Measurements from ENCODE around the gene KIF21B.

KIF21B gene

DNA sequence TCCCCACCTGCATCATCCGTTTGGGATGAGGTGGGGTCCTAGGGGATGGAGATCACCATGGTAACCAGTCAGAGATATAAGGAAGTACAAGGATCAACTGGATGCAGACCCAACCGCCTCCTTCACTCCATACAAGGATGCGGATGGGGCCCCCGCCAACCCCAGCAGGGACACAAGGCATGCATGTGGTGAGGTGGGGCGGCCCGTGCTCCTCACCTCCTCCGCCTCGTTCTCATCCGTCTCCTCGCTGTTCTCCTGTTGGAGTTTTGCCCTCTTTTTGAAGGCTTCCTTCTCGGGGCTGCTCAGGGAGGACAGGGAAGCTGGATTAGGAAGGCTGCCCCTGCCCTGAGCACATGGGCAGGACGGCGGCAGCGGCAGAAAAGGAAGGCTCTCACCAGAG, 23.8 kb downstream of the KIF21B start:
- no peak overlapping the region for H3K4me3 Mint-ChIP-seq
- no peak for DNase-seq
- peaks cover 12% of the 10 kb centered on the region for H3K27me3 Mint-ChIP-seq (ENCODE audit: low read depth, poor library complexity)
- peaks cover 54% of the 10 kb centered on the region for H3K36me3 Mint-ChIP-seq (ENCODE audit: low read depth)
- no peaks in the 10 kb centered on the region for H3K9me3 Mint-ChIP-seq
- no peak overlapping the region for H3K27ac Mint-ChIP-seq
- peaks cover 15% of the 10 kb centered on the region for H3K4me1 Mint-ChIP-seq
- TF ChIP-seq, protein P1, sequence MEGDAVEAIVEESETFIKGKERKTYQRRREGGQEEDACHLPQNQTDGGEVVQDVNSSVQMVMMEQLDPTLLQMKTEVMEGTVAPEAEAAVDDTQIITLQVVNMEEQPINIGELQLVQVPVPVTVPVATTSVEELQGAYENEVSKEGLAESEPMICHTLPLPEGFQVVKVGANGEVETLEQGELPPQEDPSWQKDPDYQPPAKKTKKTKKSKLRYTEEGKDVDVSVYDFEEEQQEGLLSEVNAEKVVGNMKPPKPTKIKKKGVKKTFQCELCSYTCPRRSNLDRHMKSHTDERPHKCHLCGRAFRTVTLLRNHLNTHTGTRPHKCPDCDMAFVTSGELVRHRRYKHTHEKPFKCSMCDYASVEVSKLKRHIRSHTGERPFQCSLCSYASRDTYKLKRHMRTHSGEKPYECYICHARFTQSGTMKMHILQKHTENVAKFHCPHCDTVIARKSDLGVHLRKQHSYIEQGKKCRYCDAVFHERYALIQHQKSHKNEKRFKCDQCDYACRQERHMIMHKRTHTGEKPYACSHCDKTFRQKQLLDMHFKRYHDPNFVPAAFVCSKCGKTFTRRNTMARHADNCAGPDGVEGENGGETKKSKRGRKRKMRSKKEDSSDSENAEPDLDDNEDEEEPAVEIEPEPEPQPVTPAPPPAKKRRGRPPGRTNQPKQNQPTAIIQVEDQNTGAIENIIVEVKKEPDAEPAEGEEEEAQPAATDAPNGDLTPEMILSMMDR (IDR thresholded peaks at IDR 0.05) = no peak

DNA sequence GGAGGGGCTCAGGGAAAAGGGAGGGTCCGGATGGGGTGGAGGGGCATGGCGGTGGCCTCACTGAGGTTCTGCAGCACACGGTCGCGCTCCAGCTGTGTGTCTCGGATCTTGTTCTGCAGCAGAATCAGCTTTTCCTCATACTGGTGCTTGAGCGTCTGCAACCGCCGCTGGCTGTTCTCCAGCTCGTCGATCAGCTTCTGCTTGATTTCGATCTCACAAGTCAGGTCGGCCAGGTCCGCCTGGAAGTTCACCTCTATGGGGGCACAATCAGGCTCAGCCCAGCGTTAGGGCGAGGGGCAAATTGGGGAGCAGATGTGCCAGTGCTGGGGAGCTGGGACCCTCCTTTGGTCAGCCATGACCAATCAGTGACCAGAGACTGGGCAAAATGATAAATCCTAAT, 25.2 kb downstream of the KIF21B start:
- Mint-ChIP-seq H3K27ac (peak overlapping the region; percentile 17), H3K27me3 (ENCODE audit: low read depth, poor library complexity) (peaks cover 12% of the 10 kb centered on the region), H3K36me3 (ENCODE audit: low read depth) (peaks cover 54% of the 10 kb centered on the region), H3K4me1 (peaks cover 16% of the 10 kb centered on the region), H3K4me3 (no peak overlapping the region), H3K9me3 (no peaks in the 10 kb centered on the region)
- TF ChIP-seq, protein P1 (IDR thresholded peaks at IDR 0.05) = no peak
- DNase-seq = no peak

DNA sequence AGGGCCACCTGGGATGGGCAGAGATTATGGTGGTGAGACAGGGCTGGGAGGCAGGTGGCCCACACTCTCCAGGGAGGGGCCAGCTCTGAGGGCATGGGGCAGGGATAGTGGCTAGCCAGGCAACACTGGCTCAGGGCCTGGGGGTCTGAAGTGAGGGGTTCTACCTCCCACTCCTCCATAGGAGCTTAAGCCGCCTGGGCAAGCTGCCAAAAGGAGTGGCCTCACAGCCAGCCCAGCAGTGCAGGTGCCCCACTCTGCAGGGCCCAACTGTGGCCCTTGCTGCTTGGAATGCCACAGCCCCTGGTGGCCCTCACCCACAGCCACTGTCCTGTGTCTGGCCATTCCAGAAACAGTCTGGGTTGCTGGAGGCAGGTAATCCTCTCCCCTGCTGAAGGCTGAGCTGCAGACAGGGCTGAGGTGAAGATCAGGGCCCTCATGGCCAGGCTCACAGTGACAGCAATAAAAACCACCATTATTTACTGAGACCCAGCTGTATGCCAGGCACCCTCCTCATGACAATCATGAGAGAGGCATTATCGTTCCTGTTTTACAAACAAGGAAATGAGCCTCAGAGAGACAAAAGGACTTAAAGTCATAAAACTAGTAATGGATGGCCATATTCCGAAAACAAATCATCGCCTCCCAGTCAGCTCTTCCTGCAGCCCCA, 31.0 kb downstream of the KIF21B start:
- Mint-ChIP-seq H3K27ac (no peak overlapping the region), H3K4me1 (peaks cover 13% of the 10 kb centered on the region), H3K9me3 (no peaks in the 10 kb centered on the region), H3K36me3 (ENCODE audit: low read depth) (peaks cover 32% of the 10 kb centered on the region), H3K27me3 (ENCODE audit: low read depth, poor library complexity) (peaks cover 4% of the 10 kb centered on the region), H3K4me3 (no peak overlapping the region)
- no peak for DNase-seq
- TF ChIP-seq, protein P1 (IDR thresholded peaks at IDR 0.05) = no peak

GRCh38 chr1:200991097-200991614, 32.4 kb downstream of the KIF21B start:
- DNase-seq = no peak
- peaks cover 13% of the 10 kb centered on the region for H3K4me1 Mint-ChIP-seq
- TF ChIP-seq, protein P1 (IDR thresholded peaks at IDR 0.05) = no peak
- no peaks in the 10 kb centered on the region for H3K9me3 Mint-ChIP-seq
- peaks cover 4% of the 10 kb centered on the region for H3K27me3 Mint-ChIP-seq (ENCODE audit: low read depth, poor library complexity)
- no peak overlapping the region for H3K27ac Mint-ChIP-seq
- H3K4me3 Mint-ChIP-seq = no peak overlapping the region
- H3K36me3 Mint-ChIP-seq (ENCODE audit: low read depth) = peaks cover 22% of the 10 kb centered on the region

DNA sequence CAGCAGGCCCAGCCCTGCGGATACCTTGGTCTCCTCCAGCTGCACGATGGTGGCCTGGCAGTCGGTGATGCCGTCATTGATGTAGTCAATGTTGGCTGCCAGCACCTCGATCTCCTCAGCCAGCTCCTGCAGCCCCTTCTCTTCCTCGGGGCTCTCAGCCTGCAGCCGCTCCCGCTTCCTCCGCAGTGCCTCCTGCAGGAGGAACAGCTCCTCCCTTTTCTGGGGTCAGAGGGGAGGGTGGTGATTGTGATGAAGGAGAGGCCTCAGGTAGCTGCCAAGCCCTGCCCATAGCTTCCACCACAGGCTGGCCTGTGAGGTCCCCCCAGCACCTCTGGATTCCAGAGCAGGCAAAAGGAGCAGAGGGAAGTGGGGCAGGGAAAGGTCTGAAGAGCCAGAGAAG, 33.4 kb downstream of the KIF21B start:
- Mint-ChIP-seq H3K4me3 (no peak overlapping the region), H3K36me3 (ENCODE audit: low read depth) (peaks cover 18% of the 10 kb centered on the region), H3K27ac (no peak overlapping the region), H3K27me3 (ENCODE audit: low read depth, poor library complexity) (no peaks in the 10 kb centered on the region), H3K9me3 (no peaks in the 10 kb centered on the region), H3K4me1 (peaks cover 13% of the 10 kb centered on the region)
- DNase-seq = no peak
- TF ChIP-seq, protein P1 (IDR thresholded peaks at IDR 0.05) = no peak

DNA sequence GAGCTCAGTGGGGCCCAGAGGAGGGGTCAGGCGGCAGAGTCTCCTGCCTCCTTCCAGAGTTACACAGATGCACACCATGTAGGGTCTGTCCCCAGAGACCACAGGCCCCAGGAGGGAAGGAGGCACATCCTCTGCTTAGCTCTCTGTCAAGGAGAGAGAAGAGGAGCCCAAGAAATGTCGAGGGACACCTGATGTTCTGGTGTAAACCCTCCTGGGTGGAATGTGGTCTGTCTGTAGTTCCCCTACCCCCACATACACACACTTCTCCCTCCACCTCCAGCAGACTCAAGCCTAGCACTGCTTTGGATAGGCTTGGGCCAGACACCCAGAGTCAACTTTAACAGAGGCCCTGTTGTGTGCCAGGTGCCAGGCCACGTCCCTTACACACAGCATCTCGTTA, 34.2 kb downstream of the KIF21B start:
- no peak for DNase-seq
- no peaks in the 10 kb centered on the region for H3K9me3 Mint-ChIP-seq
- peaks cover 16% of the 10 kb centered on the region for H3K36me3 Mint-ChIP-seq (ENCODE audit: low read depth)
- no peaks in the 10 kb centered on the region for H3K27me3 Mint-ChIP-seq (ENCODE audit: low read depth, poor library complexity)
- no peak overlapping the region for H3K4me3 Mint-ChIP-seq
- TF ChIP-seq, protein P1 (IDR thresholded peaks at IDR 0.05) = no peak
- peaks cover 20% of the 10 kb centered on the region for H3K4me1 Mint-ChIP-seq
- no peak overlapping the region for H3K27ac Mint-ChIP-seq
